Stimulated activated naive CD8-positive, alpha-beta T cell treated with anti-CD3 and anti-CD28 coated beads, Interleukin-15, amount 100 ng/mL, for 72 hours (primary cell): ENCODE results near the gene ATP8B1.
"Not testable (repeated sequence)": the region's sequence is repeated elsewhere in the genome, so short reads cannot be mapped to it uniquely, and the experiment has no call there.

Experiments used
- ATAC-seq: fragments of 150-1000 bp; cut with Tn5 transposase; 2 replicates; pipeline ENCODE4 v1.10.0; 2021; ENCODE audit warnings: mild to moderate bottlenecking, moderate library complexity
- DNase-seq, 2 donors: peaks; one replicate each; pipeline ENCODE4 v3.0.0; 2021 to 2022
- H3K27ac Mint-ChIP-seq, 2 donors: one replicate each; pipeline ENCODE4 v1.8.0; 2022; ENCODE audit warnings: mild to moderate bottlenecking in 2 of 2, mixed read lengths in 2 of 2, moderate library complexity in 2 of 2
- H3K27me3 Mint-ChIP-seq: one replicate; pipeline ENCODE4 v1.8.0; 2022; ENCODE audit warnings: mixed read lengths
- H3K4me1 Mint-ChIP-seq: one replicate; pipeline ENCODE4 v1.8.0; 2022; ENCODE audit warnings: mild to moderate bottlenecking, mixed read lengths
- H3K4me3 Mint-ChIP-seq, 2 donors: one replicate each; pipeline ENCODE4 v1.8.0; 2022; ENCODE audit warnings: mild to moderate bottlenecking in 2 of 2, mixed read lengths in 2 of 2, moderate library complexity in 1 of 2
- H3K9me3 Mint-ChIP-seq, 2 donors: one replicate each; pipeline ENCODE4 v1.8.0; 2022; ENCODE audit warnings: mixed read lengths in 2 of 2

The ATP8B1 gene

DNA sequence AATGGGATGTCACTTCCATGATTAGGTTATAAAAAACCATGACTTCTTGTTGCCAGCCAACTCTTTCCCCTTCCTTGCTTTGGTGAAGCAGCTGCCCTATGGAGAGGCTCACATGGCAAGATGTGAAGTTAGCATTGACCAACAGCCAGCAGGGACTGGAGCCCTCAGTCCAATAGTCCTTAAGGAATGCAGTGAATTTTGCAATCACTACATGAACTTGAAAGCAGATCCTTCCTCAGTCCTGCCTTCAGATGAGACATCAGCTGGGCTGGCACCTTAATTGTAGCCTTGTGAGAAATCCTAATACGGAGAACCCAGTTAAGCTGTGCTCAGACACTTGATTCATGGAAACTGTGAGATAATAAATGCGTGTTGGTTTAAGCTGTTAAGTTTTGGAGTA, 61.8 kb downstream of the ATP8B1 start:
- ATAC-seq = no peak
- DNase-seq = no peak
- Mint-ChIP-seq H3K4me3 (no peak overlapping the region), H3K4me1 (no peaks in the 10 kb centered on the region), H3K27me3 (no peaks in the 10 kb centered on the region), H3K27ac (no peak overlapping the region), H3K9me3 (peaks cover 3 to 13% of the 10 kb centered on the region in 2 donors)

GRCh38 chr18:57738078-57738477, 65.0 kb downstream of the ATP8B1 start:
- H3K4me3 Mint-ChIP-seq = no peak overlapping the region
- peaks cover 9 to 22% of the 10 kb centered on the region in 2 donors for H3K9me3 Mint-ChIP-seq
- no peaks in the 10 kb centered on the region for H3K27me3 Mint-ChIP-seq
- H3K27ac Mint-ChIP-seq = peak overlapping the region in 1 of 2 donors; percentile 54
- no peaks in the 10 kb centered on the region for H3K4me1 Mint-ChIP-seq
- ATAC-seq = no peak
- DNase-seq = no peak

GRCh38 chr18:57737400-57738060, 65.6 kb downstream of the ATP8B1 start:
- Mint-ChIP-seq H3K9me3 (peaks cover 14 to 25% of the 10 kb centered on the region in 2 donors), H3K4me1 (no peaks in the 10 kb centered on the region), H3K27ac (peak overlapping the region in 1 of 2 donors; percentile 90), H3K27me3 (no peaks in the 10 kb centered on the region), H3K4me3 (no peak overlapping the region)
- DNase-seq (no peak), ATAC-seq (no peak)

DNA sequence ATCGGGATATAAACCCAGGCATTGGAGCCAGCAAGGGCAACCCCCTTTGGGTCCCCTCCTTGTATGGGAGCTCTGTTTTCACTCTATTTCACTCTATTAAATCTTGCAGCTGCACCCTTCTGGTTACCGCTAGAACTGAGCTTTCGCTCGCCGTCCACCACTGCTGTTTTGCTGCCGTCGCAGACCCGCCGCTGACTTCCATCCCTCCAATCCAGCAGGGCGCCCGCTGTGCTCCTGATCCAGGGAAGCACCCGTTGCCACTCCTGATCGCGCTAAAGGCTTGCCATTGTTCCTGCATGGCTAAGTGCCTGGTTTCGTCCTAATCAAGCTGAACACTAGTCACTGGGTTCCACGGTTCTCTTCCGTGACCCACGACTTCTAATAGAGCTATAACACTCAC, 68.1 kb downstream of the ATP8B1 start:
- Mint-ChIP-seq H3K9me3 (peaks cover 18 to 31% of the 10 kb centered on the region in 2 donors), H3K27ac (peak overlapping the region in 1 of 2 donors; percentile 33)
- not testable (repeated sequence) for H3K4me3 Mint-ChIP-seq, DNase-seq, ATAC-seq, H3K4me1 Mint-ChIP-seq, H3K27me3 Mint-ChIP-seq

- ATAC-seq = no peak
Measured at GRCh38 chr18:57733861-57734260, 69.3 kb downstream of the ATP8B1 start.

GRCh38 chr18:57730146-57730545, 73.0 kb downstream of the ATP8B1 start:
- H3K4me3 Mint-ChIP-seq = no peak overlapping the region
- DNase-seq = no peak
- peaks cover 6% of the 10 kb centered on the region for H3K4me1 Mint-ChIP-seq
- H3K27ac Mint-ChIP-seq = no peak overlapping the region
- peaks cover 33 to 47% of the 10 kb centered on the region in 2 donors for H3K9me3 Mint-ChIP-seq
- no peaks in the 10 kb centered on the region for H3K27me3 Mint-ChIP-seq
- no peak for ATAC-seq

More at GRCh38 chr18:57733861-57734260, 69.3 kb downstream of the ATP8B1 start:
- Mint-ChIP-seq H3K4me3 (no peak overlapping the region), H3K27ac (no peak overlapping the region), H3K4me1 (no peaks in the 10 kb centered on the region), H3K9me3 (peaks cover 22 to 26% of the 10 kb centered on the region in 2 donors), H3K27me3 (no peaks in the 10 kb centered on the region)
- no peak for DNase-seq

- no peaks in the 10 kb centered on the region for H3K27me3 Mint-ChIP-seq
- H3K4me1 Mint-ChIP-seq = peaks cover 6% of the 10 kb centered on the region
- DNase-seq = no peak
- no peak overlapping the region for H3K4me3 Mint-ChIP-seq
- ATAC-seq = no peak
- no peak overlapping the region for H3K27ac Mint-ChIP-seq
- peaks cover 31 to 44% of the 10 kb centered on the region in 2 donors for H3K9me3 Mint-ChIP-seq
Measured at GRCh38 chr18:57728941-57729511, 74.1 kb downstream of the ATP8B1 start.

GRCh38 chr18:57727952-57728807, 74.9 kb downstream of the ATP8B1 start:
- Mint-ChIP-seq H3K27me3 (no peaks in the 10 kb centered on the region), H3K9me3 (peaks cover 30 to 43% of the 10 kb centered on the region in 2 donors), H3K4me3 (no peak overlapping the region), H3K27ac (no peak overlapping the region), H3K4me1 (peaks cover 6% of the 10 kb centered on the region)
- no peak for DNase-seq
- ATAC-seq = no peak

DNA sequence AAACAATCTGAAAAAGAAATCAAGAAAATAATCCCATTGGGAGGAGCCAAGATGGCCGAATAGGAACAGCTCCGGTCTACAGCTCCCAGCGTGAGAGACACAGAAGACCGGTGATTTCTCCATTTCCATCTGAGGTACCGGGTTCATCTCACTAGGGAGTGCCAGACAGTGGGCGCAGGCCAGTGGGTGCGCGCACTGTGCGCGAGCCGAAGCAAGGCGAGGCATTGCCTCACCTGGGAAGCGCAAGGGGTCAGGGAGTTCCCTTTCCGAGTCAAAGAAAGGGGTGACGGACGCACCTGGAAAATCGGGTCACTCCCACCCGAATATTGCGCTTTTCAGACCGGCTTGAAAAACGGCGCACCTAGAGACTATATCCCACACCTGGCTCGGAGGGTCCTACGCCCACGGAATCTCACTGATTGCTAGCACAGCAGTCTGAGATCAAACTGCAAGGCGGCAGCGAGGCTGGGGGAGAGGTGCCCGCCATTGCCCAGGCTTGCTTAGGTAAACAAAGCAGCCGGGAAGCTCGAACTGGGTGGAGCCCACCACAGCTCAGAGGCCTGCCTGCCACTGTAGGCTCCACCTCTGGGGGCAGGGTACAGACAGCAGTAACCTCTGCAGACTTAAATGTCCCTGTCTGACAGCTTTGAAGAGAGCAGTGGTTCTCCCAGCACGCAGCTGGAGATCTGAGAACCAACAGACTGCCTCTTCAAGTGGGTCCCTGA, 83.7 kb downstream of the ATP8B1 start:
- not testable (repeated sequence) for ATAC-seq, H3K27ac Mint-ChIP-seq, DNase-seq, H3K4me1 Mint-ChIP-seq, H3K4me3 Mint-ChIP-seq, H3K27me3 Mint-ChIP-seq
- peaks cover 23 to 43% of the 10 kb centered on the region in 2 donors for H3K9me3 Mint-ChIP-seq

DNA sequence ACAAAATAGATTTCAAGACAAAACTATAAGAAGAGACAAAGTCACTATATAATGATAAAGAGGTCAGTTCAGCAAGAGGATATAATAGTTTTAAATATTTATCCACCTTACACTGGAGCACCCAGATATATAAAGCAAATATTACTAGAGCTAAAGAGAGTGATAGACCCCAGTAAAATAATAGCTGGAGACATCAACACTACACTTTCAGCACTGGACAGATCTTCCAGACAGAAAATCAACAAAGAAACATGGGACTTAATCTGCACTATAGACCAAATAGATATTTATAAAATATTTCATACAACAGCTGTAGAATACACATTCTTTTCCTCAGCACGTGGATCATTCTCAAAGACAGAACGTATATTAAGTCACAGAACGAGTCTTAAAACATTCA, 86.6 kb downstream of the ATP8B1 start:
- DNase-seq (no peak), ATAC-seq (no peak)
- H3K9me3 Mint-ChIP-seq = peaks cover 23 to 50% of the 10 kb centered on the region in 2 donors
- H3K27ac Mint-ChIP-seq = no peak overlapping the region
- H3K4me1 Mint-ChIP-seq = no peaks in the 10 kb centered on the region
- H3K4me3 Mint-ChIP-seq = no peak overlapping the region
- no peaks in the 10 kb centered on the region for H3K27me3 Mint-ChIP-seq

GRCh38 chr18:57715671-57716070, 87.4 kb downstream of the ATP8B1 start:
- Mint-ChIP-seq H3K27ac (no peak overlapping the region), H3K27me3 (no peaks in the 10 kb centered on the region), H3K9me3 (peaks cover 23 to 50% of the 10 kb centered on the region in 2 donors), H3K4me3 (no peak overlapping the region), H3K4me1 (no peaks in the 10 kb centered on the region)
- DNase-seq (no peak), ATAC-seq (no peak)

- H3K27me3 Mint-ChIP-seq = no peaks in the 10 kb centered on the region
- H3K27ac Mint-ChIP-seq = no peak overlapping the region
- H3K9me3 Mint-ChIP-seq = peaks cover 28 to 56% of the 10 kb centered on the region in 2 donors
- H3K4me1 Mint-ChIP-seq = no peaks in the 10 kb centered on the region
- no peak overlapping the region for H3K4me3 Mint-ChIP-seq
- DNase-seq (no peak), ATAC-seq (no peak)
Measured at GRCh38 chr18:57715073-57715472, 88.0 kb downstream of the ATP8B1 start.

DNA sequence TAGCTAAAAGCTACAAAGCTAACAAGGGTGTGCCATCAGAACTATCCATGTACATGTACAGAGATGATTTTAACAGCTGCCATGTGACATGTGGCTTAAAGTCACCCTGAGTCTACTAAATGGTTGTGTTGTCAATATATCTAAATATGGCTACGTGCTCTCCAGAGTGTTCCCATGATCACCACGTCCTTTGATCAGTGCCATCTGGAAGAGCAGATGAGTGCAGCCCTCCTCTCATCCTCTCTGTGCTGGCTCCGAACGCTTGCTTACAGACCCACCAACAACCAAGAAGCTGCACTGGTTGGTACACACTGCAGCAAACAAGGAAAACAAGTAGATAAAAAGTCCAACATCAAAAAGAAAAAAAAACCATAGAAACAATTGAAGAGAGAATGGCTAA, 92.9 kb downstream of the ATP8B1 start:
- DNase-seq = no peak
- H3K27ac Mint-ChIP-seq = no peak overlapping the region
- no peaks in the 10 kb centered on the region for H3K27me3 Mint-ChIP-seq
- no peak for ATAC-seq
- H3K4me3 Mint-ChIP-seq = no peak overlapping the region
- peaks cover 27 to 46% of the 10 kb centered on the region in 2 donors for H3K9me3 Mint-ChIP-seq
- H3K4me1 Mint-ChIP-seq = no peaks in the 10 kb centered on the region

GRCh38 chr18:57709335-57709734, 93.8 kb downstream of the ATP8B1 start:
- no peak for ATAC-seq
- Mint-ChIP-seq H3K27ac (peak overlapping the region in 1 of 2 donors; percentile 67), H3K4me1 (no peaks in the 10 kb centered on the region), H3K9me3 (peaks cover 19 to 37% of the 10 kb centered on the region in 2 donors), H3K27me3 (no peaks in the 10 kb centered on the region), H3K4me3 (no peak overlapping the region)
- no peak for DNase-seq

GRCh38 chr18:57708288-57708687, 94.8 kb downstream of the ATP8B1 start:
- no peak for ATAC-seq
- H3K4me1 Mint-ChIP-seq = no peaks in the 10 kb centered on the region
- no peak overlapping the region for H3K4me3 Mint-ChIP-seq
- no peak overlapping the region for H3K27ac Mint-ChIP-seq
- no peak for DNase-seq
- no peaks in the 10 kb centered on the region for H3K27me3 Mint-ChIP-seq
- peaks cover 19 to 31% of the 10 kb centered on the region in 2 donors for H3K9me3 Mint-ChIP-seq
